Hair follicle dermal papilla cell (primary cell): ENCODE results near the gene WDPCP. TPM values are rescaled to one million over a fixed set of nuclear protein-coding genes. Genes with fewer than 3 reads are reported as not detected.

Experiments
- small RNA-seq: library from RNA; depleted of rRNA; stranded (forward); fragments of <200 nt; gene quantifications from one replicate; pipeline ENCODE3, GENCODE V24; 2012
- total RNA-seq: library from RNA; depleted of rRNA; stranded (reverse); fragments of >200 nt; gene quantifications from 2 replicates; pipeline ENCODE4 v1.2.3, GENCODE V29; 2012

Gene WDPCP
- 14.0 and 18.2 TPM in 2 replicates for total RNA-seq

DNA sequence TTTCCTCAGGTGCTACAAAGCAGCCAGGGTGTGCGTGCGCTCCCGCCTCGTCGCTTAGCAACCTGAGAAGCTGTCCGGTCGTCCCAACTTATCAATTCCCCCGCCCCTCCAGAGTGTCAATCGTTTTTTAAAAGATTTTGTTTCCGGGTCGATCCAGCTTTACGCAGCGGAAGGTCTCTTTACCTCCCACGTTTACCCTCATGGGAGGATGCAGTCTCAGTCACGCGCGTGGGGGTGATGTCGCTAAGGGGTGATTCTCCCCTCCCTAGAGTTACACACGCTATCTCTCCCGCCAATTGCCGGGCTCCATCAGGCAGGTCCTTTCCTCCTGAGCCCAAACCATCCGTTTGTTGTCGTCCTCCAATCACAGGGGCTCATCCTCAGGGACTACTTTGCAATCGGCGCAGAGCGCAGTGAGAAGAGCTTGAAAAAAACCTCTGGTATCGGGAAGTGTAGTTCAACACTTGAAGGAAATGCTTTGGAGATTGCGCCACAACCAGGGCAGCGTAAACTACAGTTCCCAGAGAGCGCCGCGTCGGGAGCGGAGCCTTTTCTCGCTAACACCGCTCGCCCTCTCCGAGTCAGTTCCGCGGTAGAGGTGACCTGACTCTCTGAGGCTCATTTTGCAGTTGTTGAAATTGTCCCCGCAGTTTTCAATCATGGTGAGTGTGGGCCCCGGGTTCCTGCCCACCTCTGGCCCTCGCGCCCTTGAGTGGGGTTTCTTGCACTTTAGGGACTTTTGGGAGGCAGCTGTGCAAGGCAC, at the start of gene WDPCP, which contains the start of gene MDH1:
Gene WDPCP (minus strand): TSS at position 93 of the 763 bp plus-strand sequence. CDS start 206 bp downstream, outside the sequence.
Gene MDH1 (plus strand): TSS at position 579 of the 763 bp plus-strand sequence. CDS start 81 bp downstream, at position 660.

Small RNAs within 50 kb of the gene (small RNA-seq; reads per million reads assigned to genes)
- not detected for gene RF00017

Other genes starting within 250 kb of the WDPCP start
- gene MDH1, start 486 bp upstream of the WDPCP start, total RNA-seq: 103 and 109 TPM in 2 replicates